Fibroblast of lung (primary cell): ENCODE data around the gene CYGB. TPM values are rescaled to one million over a fixed set of nuclear protein-coding genes. Genes with fewer than 3 reads are reported as not detected.

Experiments
- DNase-seq, 2 donors: peaks; one replicate each; pipeline versions ENCODE4 v3.0.0 to v3.0.0-alpha.2; 2010; ENCODE audit warnings: low read depth in 2 of 2
- H2AFZ ChIP-seq: 2 replicates; pipeline ENCODE4 v1.5.1; 2012; ENCODE audit warnings: low read length, control low read depth, inconsistent platforms
- H3K27ac ChIP-seq: 2 replicates; pipeline ENCODE4 v1.5.1; 2011; ENCODE audit warnings: low read length, control low read depth; ENCODE audit not compliant: insufficient read depth
- H3K27me3 ChIP-seq: 2 replicates; pipeline ENCODE4 v1.5.1; 2011; ENCODE audit warnings: mild to moderate bottlenecking, low read length; ENCODE audit not compliant: control insufficient read depth, insufficient read depth
- H3K36me3 ChIP-seq: 2 replicates; pipeline ENCODE4 v1.5.1; 2011; ENCODE audit warnings: low read length; ENCODE audit not compliant: control insufficient read depth, insufficient read depth
- H3K4me1 ChIP-seq: 2 replicates; pipeline ENCODE4 v1.5.1; 2011; ENCODE audit warnings: low read length; ENCODE audit not compliant: control insufficient read depth, insufficient read depth; ENCODE audit errors: extremely low read depth
- H3K4me2 ChIP-seq: 2 replicates; pipeline ENCODE4 v1.5.1; 2011; ENCODE audit warnings: low read length, control low read depth; ENCODE audit not compliant: insufficient read depth; ENCODE audit errors: extremely low read depth
- H3K4me3 ChIP-seq, 4 experiments: fragments of 200-600 bp in 1 of 4; sonication (generic) in 1 of 4; replicated peaks in 1 of 4; 2 replicates each; pipeline ENCODE4 v1.5.1; 2011 to 2016; ENCODE audit warnings: low read length in 4 of 4, low read depth in 3 of 4, mild to moderate bottlenecking in 3 of 4, control low read depth in 2 of 4, inconsistent platforms in 1 of 4, mixed read lengths in 1 of 4; ENCODE audit not compliant: insufficient read depth in 1 of 4; ENCODE audit errors: control extremely low read depth in 1 of 4
- H3K79me2 ChIP-seq: 2 replicates; pipeline ENCODE4 v1.5.1; 2012; ENCODE audit warnings: mild to moderate bottlenecking, low read length, inconsistent platforms; ENCODE audit not compliant: control insufficient read depth, insufficient read depth
- H3K9ac ChIP-seq: 2 replicates; pipeline ENCODE4 v1.5.1; 2011; ENCODE audit warnings: mild to moderate bottlenecking, low read length, control low read depth; ENCODE audit not compliant: insufficient read depth
- H3K9me3 ChIP-seq: 2 replicates; pipeline ENCODE4 v1.5.1; 2012; ENCODE audit warnings: low read depth, low read length; ENCODE audit not compliant: control insufficient read depth, insufficient read depth
- H4K20me1 ChIP-seq: 2 replicates; pipeline ENCODE4 v1.5.1; 2011; ENCODE audit warnings: low read length; ENCODE audit not compliant: control insufficient read depth, insufficient read depth; ENCODE audit errors: extremely low read depth
- CTCF ChIP-seq, 2 donors: IDR thresholded peaks in 1 of 2; conservative IDR thresholded peaks in 1 of 2; 1 replicate in 1 of 2; 2 replicates in 1 of 2; pipeline ENCODE4 v1.5.1; 2011 to 2012; ENCODE audit warnings: low read length in 2 of 2, control low read depth in 1 of 2, inconsistent platforms in 1 of 2, low read depth in 1 of 2, mild to moderate bottlenecking in 1 of 2
- EZH2 ChIP-seq: IDR thresholded peaks from 2 replicates; pipeline ENCODE4 v1.5.1; 2012; ENCODE audit warnings: low read length, control low read depth, mild to moderate bottlenecking; ENCODE audit errors: missing control alignments
- polyA plus RNA-seq, 2 donors: library from polyadenylated mRNA; depleted of rRNA in 1 of 2; stranded (reverse) in 1 of 2; unstranded in 1 of 2; fragments of >200 nt; gene quantifications; 2 replicates each; pipeline ENCODE4 v1.2.1, GENCODE V29; 2011 to 2012; ENCODE audit warnings: missing spikeins in 1 of 2
- total RNA-seq: library from RNA; depleted of rRNA; stranded (reverse); fragments of >200 nt; gene quantifications from 2 replicates; pipeline ENCODE4 v1.2.1, GENCODE V29; 2014

CYGB gene
- total and polyA plus RNA-seq, 2 donors (not counting 1 experiment from before 2014, with no cell fraction given): 10.0 to 12.4 TPM

- Histone ChIP-seq H3K79me2 (no peaks in the 10 kb centered on the region), H3K27me3 (no peaks in the 10 kb centered on the region), H2AFZ (no peak overlapping the region), H4K20me1 (no peaks in the 10 kb centered on the region), H3K4me3 (no peak overlapping the region), H3K4me2 (no peak overlapping the region), H3K4me1 (no peaks in the 10 kb centered on the region), H3K9me3 (no peaks in the 10 kb centered on the region), H3K9ac (no peak overlapping the region), H3K27ac (no peak overlapping the region), H3K36me3 (no peaks in the 10 kb centered on the region)
- DNase-seq: no peak
- TF ChIP-seq EZH2: no peak
- no peak for TF ChIP-seq CTCF (conservative IDR thresholded peaks at IDR 0.05 in 1 of 2, IDR thresholded peaks at IDR 0.05 in 1 of 2; ENCODE audit: low read depth in 1 of 2, low read length in 2 of 2)
These were observed 59.9 kb downstream of the CYGB start for GRCh38 chr17:76477576-76477975.

Other genes with a start within 250 kb of the CYGB start
- gene QRICH2, start 229.4 kb downstream of the CYGB start, total RNA-seq: 4.3 and 4.6 TPM in 2 replicates
- gene QRICH2, start 229.4 kb downstream of the CYGB start, polyA plus RNA-seq: 0.26 and 0.42 TPM in 2 replicates
- gene PRPSAP1, start 183.8 kb downstream of the CYGB start, total RNA-seq: 32.7 and 59.8 TPM in 2 replicates
- 56.8 and 56.9 TPM in 2 replicates for gene PRPSAP1, start 183.8 kb downstream of the CYGB start, polyA plus RNA-seq
- gene SPHK1, start 153.1 kb downstream of the CYGB start, total RNA-seq: 5.0 and 22.3 TPM in 2 replicates
- gene SPHK1, start 153.1 kb downstream of the CYGB start, polyA plus RNA-seq: 9.4 and 11.5 TPM in 2 replicates
- gene UBE2O, start 84.6 kb downstream of the CYGB start, total RNA-seq: 9.2 and 12.4 TPM in 2 replicates
- gene UBE2O, start 84.6 kb downstream of the CYGB start, polyA plus RNA-seq: 10.8 and 11.5 TPM in 2 replicates
- gene AANAT, start 70.1 kb downstream of the CYGB start, total RNA-seq: not detected in 2 replicates
- gene AANAT, start 70.1 kb downstream of the CYGB start, polyA plus RNA-seq: not detected in 2 replicates
- gene RHBDF2, start 36.3 kb downstream of the CYGB start, total RNA-seq: 3.9 and 5.1 TPM in 2 replicates
- 0.94 and 1.7 TPM in 2 replicates for gene RHBDF2, start 36.3 kb downstream of the CYGB start, polyA plus RNA-seq
- 4.1 and 4.3 TPM in 2 replicates for gene PRCD, start 2.3 kb upstream of the CYGB start, total RNA-seq
- gene PRCD, start 2.3 kb upstream of the CYGB start, polyA plus RNA-seq: 0.72 and 0.89 TPM in 2 replicates
- gene ST6GALNAC2, start 48.2 kb upstream of the CYGB start, total RNA-seq: 0.83 and 1.0 TPM in 2 replicates
- 0.42 and 1.3 TPM in 2 replicates for gene ST6GALNAC2, start 48.2 kb upstream of the CYGB start, polyA plus RNA-seq
- not detected in 2 replicates for gene ST6GALNAC1, start 106.0 kb upstream of the CYGB start, total RNA-seq
- not detected in 2 replicates for gene ST6GALNAC1, start 106.0 kb upstream of the CYGB start, polyA plus RNA-seq
- 127 and 142 TPM in 2 replicates for gene MXRA7, start 173.3 kb upstream of the CYGB start, total RNA-seq
- 215 and 307 TPM in 2 replicates for gene MXRA7, start 173.3 kb upstream of the CYGB start, polyA plus RNA-seq
- 13.6 and 16.2 TPM in 2 replicates for gene JMJD6, start 188.9 kb upstream of the CYGB start, total RNA-seq
- 16.5 and 17.7 TPM in 2 replicates for gene JMJD6, start 188.9 kb upstream of the CYGB start, polyA plus RNA-seq
- gene METTL23, start 189.1 kb upstream of the CYGB start, total RNA-seq: 21.1 and 26.4 TPM in 2 replicates
- 34.5 and 35.1 TPM in 2 replicates for gene METTL23, start 189.1 kb upstream of the CYGB start, polyA plus RNA-seq
- 59.6 and 77.5 TPM in 2 replicates for gene SRSF2, start 199.6 kb upstream of the CYGB start, total RNA-seq
- gene SRSF2, start 199.6 kb upstream of the CYGB start, polyA plus RNA-seq: 203 and 238 TPM in 2 replicates
- 15.7 and 31.4 TPM in 2 replicates for gene MFSD11, start 200.4 kb upstream of the CYGB start, total RNA-seq
- 20.1 and 22.4 TPM in 2 replicates for gene MFSD11, start 200.4 kb upstream of the CYGB start, polyA plus RNA-seq